Upper lobe of right lung (tissue), 1 donor: ENCODE results near the gene SERPINA5. TPM values are rescaled to one million over a fixed set of nuclear protein-coding genes. Genes with fewer than 3 reads are reported as not detected.

Experiments used
- ATAC-seq: fragments of 200-7000 bp; cut with Tn5 transposase; one replicate; pipeline ENCODE4 v1.9.1; 2020; ENCODE audit warnings: mild to moderate bottlenecking, moderate library complexity
- DNase-seq: peaks from one replicate; pipeline ENCODE4 v3.0.0-alpha.2; 2020
- H3K27ac ChIP-seq: fragments of 200-600 bp; one replicate; pipeline ENCODE4 v1.8.0; 2022
- H3K27me3 ChIP-seq: fragments of 200-600 bp; one replicate; pipeline ENCODE4 v1.8.0; 2022; ENCODE audit warnings: mild to moderate bottlenecking
- H3K36me3 ChIP-seq: fragments of 200-600 bp; one replicate; pipeline ENCODE4 v1.8.0; 2022
- H3K4me1 ChIP-seq: fragments of 200-600 bp; one replicate; pipeline ENCODE4 v1.8.0; 2022
- H3K4me3 ChIP-seq: fragments of 200-600 bp; one replicate; pipeline ENCODE4 v1.8.0; 2022; ENCODE audit warnings: mild to moderate bottlenecking
- H3K9me3 ChIP-seq: fragments of 200-600 bp; one replicate; pipeline ENCODE4 v1.8.0; 2022
- intact Hi-C: fragments of 100-400 bp; cut with DNase I; formaldehyde crosslinking; loops from one replicate; pipeline ENCODE4 v1.11.0; 2022
- total RNA-seq: library from RNA; stranded (reverse); fragmentation: NEBNext Ultra II Directional; extraction: Animal tissue kit (Norgen Biotek cat#: 25700); gene quantifications from one replicate; pipeline ENCODE4 v1.2.1, GENCODE V29; 2021
- TF ChIP-seq, protein P1 (sequence below): fragments of 200-600 bp; IDR thresholded peaks from one replicate; pipeline ENCODE4 v1.8.0; 2022; ENCODE audit warnings: antibody characterized with exemption
- donor health status: DM: no; HTN: yes; CAD: no; lungs with severe emphysema.

Gene SERPINA5
- total RNA-seq, 1 donor from 2014 or later = 0.41 TPM

GRCh38 chr14:94543449-94544124 lies 37.6 kb upstream of the SERPINA5 start:
- DNase-seq (peak; percentile 51), ATAC-seq (no peak)
- no peak overlapping the region for H3K4me3 ChIP-seq
- no peaks in the 10 kb centered on the region for H3K4me1 ChIP-seq
- no peaks in the 10 kb centered on the region for H3K36me3 ChIP-seq
- TF ChIP-seq, protein P1, sequence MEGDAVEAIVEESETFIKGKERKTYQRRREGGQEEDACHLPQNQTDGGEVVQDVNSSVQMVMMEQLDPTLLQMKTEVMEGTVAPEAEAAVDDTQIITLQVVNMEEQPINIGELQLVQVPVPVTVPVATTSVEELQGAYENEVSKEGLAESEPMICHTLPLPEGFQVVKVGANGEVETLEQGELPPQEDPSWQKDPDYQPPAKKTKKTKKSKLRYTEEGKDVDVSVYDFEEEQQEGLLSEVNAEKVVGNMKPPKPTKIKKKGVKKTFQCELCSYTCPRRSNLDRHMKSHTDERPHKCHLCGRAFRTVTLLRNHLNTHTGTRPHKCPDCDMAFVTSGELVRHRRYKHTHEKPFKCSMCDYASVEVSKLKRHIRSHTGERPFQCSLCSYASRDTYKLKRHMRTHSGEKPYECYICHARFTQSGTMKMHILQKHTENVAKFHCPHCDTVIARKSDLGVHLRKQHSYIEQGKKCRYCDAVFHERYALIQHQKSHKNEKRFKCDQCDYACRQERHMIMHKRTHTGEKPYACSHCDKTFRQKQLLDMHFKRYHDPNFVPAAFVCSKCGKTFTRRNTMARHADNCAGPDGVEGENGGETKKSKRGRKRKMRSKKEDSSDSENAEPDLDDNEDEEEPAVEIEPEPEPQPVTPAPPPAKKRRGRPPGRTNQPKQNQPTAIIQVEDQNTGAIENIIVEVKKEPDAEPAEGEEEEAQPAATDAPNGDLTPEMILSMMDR = no peak
- intact Hi-C loops = no loop called here
- H3K27me3 ChIP-seq = no peaks in the 10 kb centered on the region
- no peak overlapping the region for H3K27ac ChIP-seq
- H3K9me3 ChIP-seq = no peaks in the 10 kb centered on the region

DNA sequence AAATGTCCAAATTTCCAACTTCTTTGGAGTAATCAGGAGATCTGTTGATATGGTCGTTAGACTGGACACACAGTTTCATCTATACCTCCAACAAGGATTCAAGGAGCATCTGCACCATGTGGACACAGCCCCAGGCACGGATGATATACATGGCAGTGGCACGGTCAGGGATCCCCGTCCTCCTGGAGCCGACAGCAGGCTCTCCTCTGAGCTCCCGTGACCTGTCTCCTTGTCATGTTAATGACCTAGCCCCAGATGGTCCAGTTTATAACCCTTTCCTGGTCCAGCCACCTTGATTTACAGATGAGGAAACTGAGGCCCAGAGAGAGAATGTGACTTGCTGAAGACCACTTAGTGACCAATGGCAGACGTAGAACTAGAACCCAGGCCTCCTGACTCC lies 36.5 kb upstream of the SERPINA5 start:
- DNase-seq (no peak), ATAC-seq (no peak)
- intact Hi-C loops = no loop called here
- TF ChIP-seq, protein P1 = no peak
- Histone ChIP-seq H3K9me3 (no peaks in the 10 kb centered on the region), H3K4me1 (no peaks in the 10 kb centered on the region), H3K4me3 (no peak overlapping the region), H3K27ac (no peak overlapping the region), H3K36me3 (no peaks in the 10 kb centered on the region), H3K27me3 (peaks cover 4% of the 10 kb centered on the region)

GRCh38 chr14:94545131-94545841 lies 35.9 kb upstream of the SERPINA5 start:
- intact Hi-C loops = no loop called here
- no peaks in the 10 kb centered on the region for H3K4me1 ChIP-seq
- no peaks in the 10 kb centered on the region for H3K9me3 ChIP-seq
- DNase-seq (no peak), ATAC-seq (no peak)
- H3K4me3 ChIP-seq = no peak overlapping the region
- no peak overlapping the region for H3K27ac ChIP-seq
- peaks cover 4% of the 10 kb centered on the region for H3K27me3 ChIP-seq
- H3K36me3 ChIP-seq = no peaks in the 10 kb centered on the region
- TF ChIP-seq, protein P1 = no peak

DNA sequence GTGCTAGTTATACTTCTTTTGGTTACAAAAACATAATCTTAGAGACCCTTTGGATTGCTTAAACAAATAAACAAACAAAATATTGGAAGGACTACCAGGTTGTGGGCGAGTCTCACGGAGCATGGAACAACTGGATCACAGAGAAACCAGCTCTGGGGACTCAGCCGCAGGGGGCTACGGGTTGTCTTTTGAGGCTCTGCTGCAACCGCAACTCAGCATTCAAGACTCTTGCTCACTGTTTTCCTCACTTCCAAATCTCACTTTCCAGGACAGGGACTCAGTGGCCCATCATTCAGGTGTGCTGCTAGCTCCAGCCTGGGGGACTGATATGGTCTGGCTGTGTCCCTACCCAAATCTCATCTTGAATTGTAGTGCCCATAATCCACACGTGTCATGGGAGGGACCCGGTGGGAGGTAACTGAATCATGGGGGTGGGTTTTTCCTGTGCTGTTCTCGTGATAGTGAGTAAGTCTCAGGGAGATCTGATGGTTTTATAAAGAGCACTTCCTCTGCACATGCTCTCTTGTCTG lies 34.0 kb upstream of the SERPINA5 start:
- Histone ChIP-seq H3K27ac (no peak overlapping the region), H3K4me3 (no peak overlapping the region), H3K36me3 (no peaks in the 10 kb centered on the region), H3K4me1 (no peaks in the 10 kb centered on the region), H3K9me3 (no peaks in the 10 kb centered on the region), H3K27me3 (peaks cover 4% of the 10 kb centered on the region)
- intact Hi-C loops = no loop called here
- no peak for ATAC-seq
- DNase-seq = no peak
- TF ChIP-seq, protein P1 = no peak

- Histone ChIP-seq H3K27ac (no peak overlapping the region), H3K9me3 (no peaks in the 10 kb centered on the region), H3K27me3 (peaks cover 4% of the 10 kb centered on the region), H3K4me3 (no peak overlapping the region), H3K4me1 (no peaks in the 10 kb centered on the region), H3K36me3 (no peaks in the 10 kb centered on the region)
- TF ChIP-seq, protein P1 = no peak
- no peak for ATAC-seq
- intact Hi-C loops = no loop called here
- no peak for DNase-seq
Measured at GRCh38 chr14:94547726-94548125, 33.5 kb upstream of the SERPINA5 start.
